B cell (primary cell): ENCODE data around the gene ARHGAP42. TPM values are rescaled to one million over a fixed set of nuclear protein-coding genes. Genes with fewer than 3 reads are reported as not detected.

Experiments
- ATAC-seq: fragments of 200-7000 bp; cut with Tn5 transposase; one replicate; pipeline ENCODE4 v1.10.0; 2021; ENCODE audit warnings: low read depth, mild to moderate bottlenecking, moderate number of reproducible peaks, moderate library complexity
- CTCF ChIA-PET: fragments of 350-600 bp; sonication (Branson Sonifier 250); formaldehyde crosslinking; loops from one replicate; lab custom pipeline; 2021; ENCODE audit warnings: antibody characterized with exemption, inconsistent platforms; lab: Charles Lee
- POLR2A ChIA-PET: fragments of 350-600 bp; sonication (Branson Sonifier 250); formaldehyde crosslinking; loops from one replicate; lab custom pipeline; 2021; ENCODE audit warnings: antibody characterized with exemption; lab: Charles Lee
- DNase-seq: peaks from one replicate; pipeline ENCODE4 v3.0.0; 2013
- H2AFZ ChIP-seq: 2 replicates; pipeline ENCODE4 v1.6.1; 2012; ENCODE audit warnings: mild to moderate bottlenecking, low read depth, low read length; ENCODE audit not compliant: insufficient read depth, poor library complexity, severe bottlenecking
- H3K27ac ChIP-seq, 2 donors: 1 replicate in 1 of 2; 2 replicates in 1 of 2; pipeline ENCODE4 v1.5.1; 2012 to 2013; ENCODE audit warnings: low read length in 2 of 2, mild to moderate bottlenecking in 2 of 2, moderate library complexity in 1 of 2
- H3K27me3 ChIP-seq, 4 experiments: fragments of 200-600 bp in 1 of 4; sonication (generic) in 1 of 4; replicated peaks in 1 of 4; 1 replicate in 2 of 4; 2 replicates in 2 of 4; pipeline versions ENCODE4 v1.6.1 to v1.7.0; 2013 to 2016; ENCODE audit warnings: low read length in 3 of 4, mild to moderate bottlenecking in 2 of 4, mixed read lengths in 1 of 4, moderate library complexity in 1 of 4; ENCODE audit not compliant: insufficient read depth in 4 of 4, control insufficient read depth in 3 of 4; ENCODE audit errors: control extremely low read depth in 1 of 4
- H3K36me3 ChIP-seq, 2 experiments: replicated peaks in 1 of 2; 1 replicate in 1 of 2; 2 replicates in 1 of 2; pipeline versions ENCODE4 v1.6.1 to v1.7.1; 2013; ENCODE audit warnings: low read length in 1 of 2; ENCODE audit not compliant: insufficient read depth in 2 of 2, control insufficient read depth in 1 of 2; ENCODE audit errors: control extremely low read depth in 1 of 2, extremely low read depth in 1 of 2
- H3K4me1 ChIP-seq, 2 donors: fragments of 200-600 bp in 1 of 2; sonication (generic) in 1 of 2; 1 replicate in 1 of 2; 2 replicates in 1 of 2; pipeline versions ENCODE4 v1.5.1 to v1.6.1; 2013 to 2017; ENCODE audit warnings: low read length in 2 of 2; ENCODE audit not compliant: control insufficient read depth in 2 of 2, insufficient read depth in 2 of 2
- H3K4me2 ChIP-seq: replicated peaks from 2 replicates; pipeline ENCODE3; 2012; ENCODE audit warnings: mild to moderate bottlenecking, low read depth, low read length; ENCODE audit not compliant: poor library complexity, severe bottlenecking
- H3K4me3 ChIP-seq, 5 experiments: fragments of 200-600 bp in 1 of 5; sonication (generic) in 1 of 5; 1 replicate in 3 of 5; 2 replicates in 2 of 5; pipeline versions ENCODE4 v1.5.1 to v1.7.0; 2011 to 2016; ENCODE audit warnings: low read length in 4 of 5, mild to moderate bottlenecking in 4 of 5, low read depth in 2 of 5, control low read depth in 1 of 5, moderate library complexity in 1 of 5; ENCODE audit not compliant: insufficient read depth in 1 of 5; ENCODE audit errors: control extremely low read depth in 1 of 5, extremely low read depth in 1 of 5
- H3K79me2 ChIP-seq: fragments of 200-600 bp; sonication (generic); one replicate; pipeline ENCODE4 v1.6.0; 2016; ENCODE audit warnings: low read length; ENCODE audit not compliant: control insufficient read depth, insufficient read depth
- H3K9ac ChIP-seq: fragments of 200-600 bp; sonication (generic); 2 replicates; pipeline ENCODE4 v1.6.1; 2017; ENCODE audit warnings: mild to moderate bottlenecking, low read length, moderate library complexity
- H3K9me3 ChIP-seq, 3 donors: one replicate each; pipeline versions ENCODE4 v1.6.1 to v1.7.1; 2013; ENCODE audit warnings: low read length in 2 of 3; ENCODE audit not compliant: control insufficient read depth in 2 of 3, insufficient read depth in 1 of 3; ENCODE audit errors: control extremely low read depth in 1 of 3
- H4K20me1 ChIP-seq: 2 replicates; pipeline ENCODE4 v1.6.0; 2012; ENCODE audit warnings: mild to moderate bottlenecking, low read length; ENCODE audit not compliant: insufficient read depth, control insufficient read depth, poor library complexity, severe bottlenecking
- H3K27ac Mint-ChIP-seq: one replicate; pipeline ENCODE4 v1.8.0; 2021; ENCODE audit warnings: mixed read lengths
- H3K27me3 Mint-ChIP-seq: one replicate; pipeline ENCODE4 v1.8.0; 2021; ENCODE audit warnings: mixed read lengths
- H3K4me1 Mint-ChIP-seq: one replicate; pipeline ENCODE4 v1.8.0; 2021; ENCODE audit warnings: mixed read lengths
- H3K4me3 Mint-ChIP-seq: one replicate; pipeline ENCODE4 v1.8.0; 2021; ENCODE audit warnings: mixed read lengths
- H3K9me3 Mint-ChIP-seq: one replicate; pipeline ENCODE4 v1.8.0; 2022; ENCODE audit warnings: mixed read lengths; ENCODE audit not compliant: insufficient read depth
- EZH2 ChIP-seq: IDR thresholded peaks from 2 replicates; pipeline ENCODE4 v1.6.1; 2012; ENCODE audit warnings: borderline replicate concordance, low read depth, mild to moderate bottlenecking, moderate library complexity, low read length; ENCODE audit not compliant: insufficient read depth, poor library complexity, severe bottlenecking
- WGBS: methylation state at CpG from one replicate; pipeline ENCODE4 v1.1.5; 2013; ENCODE audit warnings: missing lambda C conversion rate; ENCODE audit not compliant: insufficient coverage; 5-methylcytosine and 5-hydroxymethylcytosine counted together
- intact Hi-C: fragments of 100-400 bp; cut with micrococcal nuclease; formaldehyde crosslinking; loops from one replicate; pipeline ENCODE4 v1.10.0; 2022
- polyA plus RNA-seq: library from polyadenylated mRNA; depleted of rRNA; stranded (reverse); fragments of >200 nt; gene quantifications from 2 replicates; pipeline ENCODE4 v1.2.3, GENCODE V29; 2012
- total RNA-seq, 2 donors: library from RNA; stranded (reverse); fragments of 120-200 nt in 1 of 2; gene quantifications; 1 replicate in 1 of 2; 2 replicates in 1 of 2; pipeline versions ENCODE4 v1.2.3 to v1.2.4, GENCODE V29; 2013 to 2022
- TF ChIP-seq, protein P1 (sequence below): fragments of 200-600 bp; IDR thresholded peaks from one replicate; pipeline ENCODE4 v1.8.0; 2022; ENCODE audit warnings: antibody characterized with exemption, mild to moderate bottlenecking

ARHGAP42 gene
- total and polyA plus RNA-seq, 2 donors (not counting 1 experiment from before 2014, with no cell fraction given): 3.8 to 4.9 TPM

DNA sequence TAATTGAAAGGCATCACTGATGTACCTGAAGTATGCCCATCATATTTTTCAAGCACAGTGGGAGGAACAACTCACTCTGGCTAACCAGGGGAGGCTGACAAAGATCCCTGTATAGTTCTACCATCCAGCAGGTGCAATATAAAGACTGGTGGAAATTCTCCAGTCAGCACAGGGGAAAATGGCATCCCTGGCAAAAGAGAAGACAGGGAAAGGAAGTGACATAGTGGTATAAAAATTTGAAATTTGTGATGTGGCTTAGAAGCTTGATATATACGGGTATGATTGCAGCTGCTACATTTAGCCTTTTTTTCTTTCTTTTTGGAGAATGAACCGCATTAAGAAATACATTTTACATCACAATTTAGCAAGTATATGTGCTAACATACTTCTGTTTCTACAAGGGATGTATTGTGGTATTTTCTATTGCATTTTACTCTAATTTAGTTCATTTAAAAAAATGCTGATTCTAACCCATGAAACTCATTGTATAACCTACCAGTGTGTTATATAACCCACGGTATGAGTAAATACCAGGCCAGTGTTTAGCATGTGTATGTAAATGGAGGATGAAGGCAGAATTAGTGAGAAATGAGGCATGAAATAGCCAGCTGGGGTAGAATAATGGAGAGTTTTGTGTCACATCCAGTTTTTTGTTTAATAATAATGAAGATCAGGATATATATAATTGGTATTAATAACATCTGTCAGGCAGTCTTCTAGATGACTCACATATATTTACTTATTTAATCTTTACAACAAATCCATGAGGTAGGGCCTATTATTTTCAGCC, 186.1 kb downstream of the ARHGAP42 start:
- Mint-ChIP-seq H3K9me3 (no peaks in the 10 kb centered on the region), H3K4me3 (no peak overlapping the region), H3K4me1 (no peaks in the 10 kb centered on the region), H3K27me3 (no peaks in the 10 kb centered on the region), H3K27ac (no peak overlapping the region)
- Histone ChIP-seq H3K4me2 (no peak overlapping the region), H3K9ac (no peak overlapping the region), H3K4me1 (no peaks in the 10 kb centered on the region), H4K20me1 (no peaks in the 10 kb centered on the region), H3K36me3 (peaks cover 0 to 3% of the 10 kb centered on the region in 2 experiments), H3K4me3 (no peak overlapping the region), H3K79me2 (no peaks in the 10 kb centered on the region), H3K9me3 (peaks cover 0 to 2% (median 0%) of the 10 kb centered on the region in 3 donors), H2AFZ (no peak overlapping the region), H3K27ac (no peak overlapping the region), H3K27me3 (no peaks in the 10 kb centered on the region)
- ChIA-PET POLR2A (no interaction called here), CTCF (no interaction called here)
- ATAC-seq (no peak), DNase-seq (no peak)
- WGBS: no CpG with 5 or more reads among the region's 3 CpGs
- TF ChIP-seq, protein P1, sequence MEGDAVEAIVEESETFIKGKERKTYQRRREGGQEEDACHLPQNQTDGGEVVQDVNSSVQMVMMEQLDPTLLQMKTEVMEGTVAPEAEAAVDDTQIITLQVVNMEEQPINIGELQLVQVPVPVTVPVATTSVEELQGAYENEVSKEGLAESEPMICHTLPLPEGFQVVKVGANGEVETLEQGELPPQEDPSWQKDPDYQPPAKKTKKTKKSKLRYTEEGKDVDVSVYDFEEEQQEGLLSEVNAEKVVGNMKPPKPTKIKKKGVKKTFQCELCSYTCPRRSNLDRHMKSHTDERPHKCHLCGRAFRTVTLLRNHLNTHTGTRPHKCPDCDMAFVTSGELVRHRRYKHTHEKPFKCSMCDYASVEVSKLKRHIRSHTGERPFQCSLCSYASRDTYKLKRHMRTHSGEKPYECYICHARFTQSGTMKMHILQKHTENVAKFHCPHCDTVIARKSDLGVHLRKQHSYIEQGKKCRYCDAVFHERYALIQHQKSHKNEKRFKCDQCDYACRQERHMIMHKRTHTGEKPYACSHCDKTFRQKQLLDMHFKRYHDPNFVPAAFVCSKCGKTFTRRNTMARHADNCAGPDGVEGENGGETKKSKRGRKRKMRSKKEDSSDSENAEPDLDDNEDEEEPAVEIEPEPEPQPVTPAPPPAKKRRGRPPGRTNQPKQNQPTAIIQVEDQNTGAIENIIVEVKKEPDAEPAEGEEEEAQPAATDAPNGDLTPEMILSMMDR: no peak
- no peak for TF ChIP-seq EZH2
- intact Hi-C loops: no loop called here

DNA sequence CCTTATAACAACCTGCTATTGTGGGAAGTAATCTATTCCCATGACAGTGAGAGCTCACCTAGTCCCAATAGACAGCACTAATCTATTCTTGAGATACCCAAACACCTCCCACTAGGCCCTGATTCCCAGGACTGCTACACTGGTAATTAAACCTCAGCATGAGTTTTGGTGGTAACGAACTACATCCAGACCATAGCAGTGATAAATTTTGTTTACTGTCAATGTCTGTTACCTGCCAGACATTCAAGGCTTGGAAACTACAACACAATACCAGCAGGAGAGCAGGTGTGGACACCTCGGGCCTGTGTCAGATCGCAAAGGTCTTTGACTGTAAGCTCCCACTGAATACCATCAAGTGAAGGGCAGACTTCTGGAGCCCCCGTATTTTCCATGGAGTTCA, 187.1 kb downstream of the ARHGAP42 start:
- Histone ChIP-seq H3K4me2 (no peak overlapping the region), H4K20me1 (no peaks in the 10 kb centered on the region), H3K4me3 (no peak overlapping the region), H3K36me3 (peaks cover 0 to 3% of the 10 kb centered on the region in 2 experiments), H3K27ac (no peak overlapping the region), H2AFZ (no peak overlapping the region), H3K27me3 (no peaks in the 10 kb centered on the region), H3K9me3 (peaks cover 0 to 2% (median 0%) of the 10 kb centered on the region in 3 donors), H3K4me1 (no peaks in the 10 kb centered on the region), H3K9ac (no peak overlapping the region), H3K79me2 (no peaks in the 10 kb centered on the region)
- no peak for DNase-seq
- Mint-ChIP-seq H3K27ac (no peak overlapping the region), H3K9me3 (no peaks in the 10 kb centered on the region), H3K4me3 (no peak overlapping the region), H3K4me1 (no peaks in the 10 kb centered on the region), H3K27me3 (no peaks in the 10 kb centered on the region)
- ATAC-seq: no peak
- TF ChIP-seq, protein P1: no peak
- TF ChIP-seq EZH2: no peak
- WGBS: 96% methylated on average over 3 of the region's 4 CpGs
- CTCF ChIA-PET: no interaction called here
- intact Hi-C loops: no loop called here
- POLR2A ChIA-PET: no interaction called here
